ENCODE measurements around the gene OR10G7.
"Not testable (repeated sequence)": the region's sequence is repeated elsewhere in the genome, so short reads cannot be mapped to it uniquely, and the experiment has no call there.

OR10G7 gene

DNA sequence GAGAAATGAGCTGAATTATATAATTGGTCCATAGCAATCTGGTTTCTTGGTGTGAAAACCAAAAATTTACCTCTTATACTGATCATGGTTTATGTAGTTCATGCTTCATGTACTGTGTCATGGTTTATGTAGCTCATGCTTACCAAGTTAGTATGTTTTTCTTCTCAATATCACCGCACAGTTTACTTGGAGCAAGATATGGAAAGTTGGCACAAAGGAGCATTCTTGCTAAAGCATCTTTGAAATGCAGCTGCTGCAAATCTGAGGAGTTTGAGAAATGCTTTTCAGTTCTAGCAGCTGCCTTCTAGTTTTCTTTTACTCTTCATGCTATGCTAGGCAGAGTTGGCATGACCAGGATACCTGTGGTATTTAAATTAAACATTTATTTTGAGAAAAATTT lies 4.5 kb downstream of the OR10G7 start:
- no peak for DNase-seq

DNA sequence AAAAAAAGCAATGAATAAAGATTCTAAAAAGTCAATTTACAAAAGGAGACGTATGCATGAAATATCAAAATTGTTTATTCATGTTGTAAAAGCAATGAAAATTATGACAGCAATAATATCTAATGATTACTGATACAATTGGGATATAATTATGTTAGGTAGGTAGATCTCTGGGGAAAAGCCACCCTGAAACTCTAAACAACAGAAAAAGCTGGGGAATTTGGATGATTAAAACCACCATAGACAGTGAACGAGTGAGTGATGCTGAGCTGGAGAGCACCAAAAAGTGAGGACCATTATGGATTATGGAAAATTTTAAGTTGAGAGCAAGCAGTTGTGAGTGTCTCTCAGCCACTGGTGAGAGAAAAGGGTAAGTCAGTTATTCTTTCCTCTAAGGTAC lies 14.6 kb downstream of the OR10G7 start, which contains the start of gene OR10G8:
TSS of gene OR10G8 (plus strand) at position 301 of the 400 bp plus-strand sequence. CDS start 2,825 bp downstream, outside the sequence.
- DNase-seq: no peak

GRCh38 chr11:124015837-124016236 lies 25.3 kb downstream of the OR10G7 start:
- DNase-seq: not testable (repeated sequence)

DNA sequence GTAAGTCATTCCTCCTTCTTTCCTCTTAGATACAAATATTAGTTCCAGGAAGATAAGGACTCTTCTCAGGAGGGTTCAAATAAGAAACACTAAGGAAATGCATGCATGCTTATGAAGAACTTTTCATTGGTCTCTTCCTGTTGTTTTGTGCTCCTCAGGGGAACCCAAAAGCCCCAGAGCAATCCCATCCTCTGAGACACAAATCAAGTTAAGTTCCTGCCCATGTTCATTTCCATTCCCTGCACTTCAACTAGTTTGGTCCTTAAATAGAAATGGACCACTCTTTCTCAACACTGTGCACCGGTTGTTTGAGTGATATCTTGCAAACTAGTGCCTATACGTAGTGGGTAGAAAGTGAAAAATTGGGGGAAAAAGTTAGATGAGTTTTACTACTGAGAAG lies 28.4 kb downstream of the OR10G7 start, which contains the start of gene OR10G4:
TSS of gene OR10G4 (plus strand) at position 301 of the 400 bp plus-strand sequence. CDS start 2,578 bp downstream, outside the sequence.
- DNase-seq: no peak

GRCh38 chr11:123995119-123995518 lies 46.0 kb downstream of the OR10G7 start, which contains the start of gene OR10G6:
Gene OR10G6, minus strand, starts transcription at chr11:123995161. Its CDS starts 0 bp downstream, at chr11:123995161.
- no peak for DNase-seq
